Right lobe of liver (tissue), 6 donors: ENCODE data around the gene CPPED1. TPM values are rescaled to one million over a fixed set of nuclear protein-coding genes. Genes with fewer than 3 reads are reported as not detected.

Experiments
- ATAC-seq, 4 donors: fragments of 200-7000 bp; cut with Tn5 transposase; one replicate each; pipeline ENCODE4 v1.9.1; 2020; ENCODE audit warnings: mild to moderate bottlenecking in 4 of 4, moderate library complexity in 4 of 4
- DNase-seq, 3 donors: peaks; one replicate each; pipeline ENCODE4 v3.0.0-alpha.2; 2020
- H3K27ac ChIP-seq, 3 donors: fragments of 200-600 bp; one replicate each; pipeline ENCODE4 v1.8.0; 2022
- H3K27me3 ChIP-seq, 2 donors: fragments of 200-600 bp; one replicate each; pipeline ENCODE4 v1.8.0; 2022
- H3K36me3 ChIP-seq, 4 donors: fragments of 200-600 bp; sonication (generic) in 1 of 4; one replicate each; pipeline versions ENCODE4 v1.5.1 to v1.8.0; 2017 to 2022; ENCODE audit warnings: control low read depth in 1 of 4
- H3K4me1 ChIP-seq, 4 donors: fragments of 200-600 bp; sonication (generic) in 1 of 4; one replicate each; pipeline versions ENCODE4 v1.5.1 to v1.8.0; 2017 to 2022; ENCODE audit warnings: control low read depth in 1 of 4
- H3K4me3 ChIP-seq, 3 donors: fragments of 200-600 bp; one replicate each; pipeline ENCODE4 v1.8.0; 2022
- H3K9me3 ChIP-seq, 4 donors: fragments of 200-600 bp; sonication (generic) in 1 of 4; one replicate each; pipeline versions ENCODE4 v1.5.1 to v1.8.0; 2017 to 2022; ENCODE audit warnings: control low read depth in 1 of 4
- CTCF ChIP-seq, 4 donors: fragments of 200-600 bp in 3 of 4; fragments of 450-650 bp in 1 of 4; IDR thresholded peaks; one replicate each; pipeline versions ENCODE4 v1.5.1 to v1.8.0; 2016 to 2022; ENCODE audit warnings: antibody characterized with exemption in 4 of 4, mild to moderate bottlenecking in 2 of 4
- POLR2A ChIP-seq: fragments of 450-650 bp; IDR thresholded peaks from one replicate; pipeline ENCODE4 v1.6.1; 2017; ENCODE audit warnings: antibody characterized with exemption, mild to moderate bottlenecking
- WGBS: methylation state at CpG from one replicate; pipeline ENCODE4 v1.1.6; 2018; ENCODE audit warnings: low coverage, low lambda C conversion rate; ENCODE audit not compliant: insufficient coverage; ENCODE audit errors: missing lambda C conversion rate; 5-methylcytosine and 5-hydroxymethylcytosine counted together
- intact Hi-C, 2 donors: fragments of 100-400 bp; cut with DNase I; formaldehyde crosslinking; loops; one replicate each; pipeline versions ENCODE4 v1.11.2 to v1.14.1; 2022
- total RNA-seq, 6 experiments: library from RNA; depleted of rRNA in 2 of 6; stranded (reverse); fragments of >200 nt in 2 of 6; fragmentation: NEBNext Ultra II Directional in 3 of 6; extraction: Animal tissue kit (Norgen Biotek cat#: 25700) in 3 of 6; gene quantifications; one replicate each; pipeline versions ENCODE4 v1.1.0 to v1.2.4, GENCODE V29; 2016 to 2023
- donor health status: DM: no; HTN: yes; CAD: no.
- donor health status: DM: no; HTN: no; CAD: no.
- donor health status: DM: no; HTN: no; CAD: no.
- donor health status: DM: no; HTN: yes; CAD: no.
- donor health status: DM: no; HTN: yes; CAD: no.

The CPPED1 gene
- total RNA-seq, 6 experiments from 2014 or later: 24.0 to 41.6 (median 31.0) TPM

- no peak for DNase-seq
- Histone ChIP-seq H3K36me3 (no peaks in the 10 kb centered on the region), H3K9me3 (no peaks in the 10 kb centered on the region), H3K4me1 (peaks cover 0 to 38% (median 3%) of the 10 kb centered on the region in 4 donors), H3K4me3 (no peak overlapping the region), H3K27me3 (no peaks in the 10 kb centered on the region), H3K27ac (peak overlapping the region in 2 of 3 donors; percentile 37 to 68)
- TF ChIP-seq CTCF (IDR thresholded peaks at IDR 0.05) (no peak), POLR2A (no peak)
- 75% methylated on average over 4 of the region's 4 CpGs for WGBS
- intact Hi-C loops: no loop called here
- no peak for ATAC-seq
These were observed 157.6 kb downstream of the CPPED1 start for GRCh38 chr16:12646098-12646489.

DNA sequence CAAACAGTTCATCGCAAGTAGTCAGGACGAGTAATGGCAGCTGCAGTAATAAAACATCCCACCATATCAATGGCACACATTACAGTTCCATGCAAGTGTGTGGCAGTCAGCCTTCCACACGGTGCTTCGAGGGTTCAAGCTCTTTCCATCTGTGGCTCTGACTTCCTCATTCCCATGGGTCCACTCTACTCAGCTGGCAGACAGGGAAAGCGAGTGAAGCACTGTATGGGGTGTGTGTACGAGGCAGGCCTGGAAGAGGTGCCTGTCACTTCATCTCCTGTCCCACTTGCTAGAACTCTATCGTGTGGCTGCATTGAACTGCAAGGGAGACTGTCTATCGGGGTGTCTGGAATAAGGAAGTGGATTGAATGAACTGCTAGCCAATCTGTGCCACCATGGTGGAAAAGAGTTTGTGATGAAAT, 160.6 kb downstream of the CPPED1 start:
- TF ChIP-seq POLR2A (no peak), CTCF (IDR thresholded peaks at IDR 0.05) (no peak)
- 67% methylated on average over 1 of the region's 8 CpGs for WGBS

DNA sequence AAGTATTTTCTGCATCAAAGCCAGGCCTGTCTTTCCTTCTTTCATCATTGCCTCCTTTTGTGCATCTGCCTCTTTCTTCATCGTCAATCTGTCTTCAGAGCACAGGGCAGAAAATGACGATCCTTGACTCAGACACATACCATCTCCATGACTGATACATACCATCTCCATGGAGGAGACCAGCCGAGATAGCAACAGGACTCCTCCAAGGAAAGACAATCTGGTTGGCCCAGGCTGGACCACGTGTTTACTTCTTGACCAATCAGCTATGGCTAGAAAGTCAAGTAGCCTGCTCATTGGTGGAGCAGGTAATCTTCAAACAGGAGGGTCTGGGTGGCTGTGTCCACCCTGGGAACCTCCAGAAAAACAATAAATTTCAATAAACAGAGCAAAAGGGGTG, 164.6 kb downstream of the CPPED1 start:
- TF ChIP-seq POLR2A (no peak), CTCF (IDR thresholded peaks at IDR 0.05) (no peak)
- 100% methylated on average over 2 of the region's 4 CpGs for WGBS
- no peaks in the 10 kb centered on the region for H3K36me3 ChIP-seq
- H3K9me3 ChIP-seq: no peaks in the 10 kb centered on the region
- intact Hi-C loops: no loop called here
- H3K27me3 ChIP-seq: no peaks in the 10 kb centered on the region
- ATAC-seq: no peak
- peak in 1 of 3 donors; percentile 5 for DNase-seq
- no peak overlapping the region for H3K27ac ChIP-seq
- H3K4me1 ChIP-seq: peaks cover 0 to 7% (median 0%) of the 10 kb centered on the region in 4 donors
- no peak overlapping the region for H3K4me3 ChIP-seq

More for the DNA sequence above, 160.6 kb downstream of the CPPED1 start:
- Histone ChIP-seq H3K27me3 (no peaks in the 10 kb centered on the region), H3K27ac (peak overlapping the region in 1 of 3 donors; percentile 72), H3K4me1 (peaks cover 0 to 38% (median 3%) of the 10 kb centered on the region in 4 donors), H3K9me3 (no peaks in the 10 kb centered on the region), H3K4me3 (no peak overlapping the region), H3K36me3 (no peaks in the 10 kb centered on the region)
- ATAC-seq: no peak
- intact Hi-C loops: no loop called here
- peak in 1 of 3 donors; percentile 6 for DNase-seq

- intact Hi-C loops: no loop called here
- peak in 1 of 3 donors; percentile 13 for DNase-seq
- Histone ChIP-seq H3K27ac (no peak overlapping the region), H3K4me3 (no peak overlapping the region), H3K9me3 (no peaks in the 10 kb centered on the region), H3K27me3 (no peaks in the 10 kb centered on the region), H3K4me1 (no peaks in the 10 kb centered on the region), H3K36me3 (no peaks in the 10 kb centered on the region)
- WGBS: 83% methylated on average over 1 of the region's 12 CpGs
- ATAC-seq: no peak
- TF ChIP-seq CTCF (IDR thresholded peaks at IDR 0.05): no peak
- TF ChIP-seq POLR2A: no peak
These were observed 166.7 kb downstream of the CPPED1 start for GRCh38 chr16:12637002-12637401.

- Histone ChIP-seq H3K9me3 (no peaks in the 10 kb centered on the region), H3K4me1 (no peaks in the 10 kb centered on the region), H3K36me3 (no peaks in the 10 kb centered on the region), H3K4me3 (no peak overlapping the region), H3K27ac (no peak overlapping the region), H3K27me3 (no peaks in the 10 kb centered on the region)
- no peak for TF ChIP-seq CTCF (IDR thresholded peaks at IDR 0.05)
- TF ChIP-seq POLR2A: no peak
- peak in 1 of 3 donors; percentile 24 for DNase-seq
- intact Hi-C loops: no loop called here
- ATAC-seq: no peak
- 87% methylated on average over 9 of the region's 9 CpGs for whole genome bisulfite sequencing
These were observed 174.4 kb downstream of the CPPED1 start for GRCh38 chr16:12629271-12629670.
